ENCODE measurements around the gene PLXNB1. TPM values are rescaled to one million over a fixed set of nuclear protein-coding genes. Genes with fewer than 3 reads are reported as not detected.

The PLXNB1 gene
- total and polyA plus RNA-seq, 2 of the 13 experiments (the other 11 are each of a cell fraction or from before 2014, with no cell fraction given): 86.0 to 143 TPM

GRCh38 chr3:48446425-48447193 lies 16.7 kb upstream of the PLXNB1 start, which contains the start of gene ATRIP (continued):
- TF ChIP-seq ZBTB40 (IDR thresholded peaks at IDR 0.05) (no peak), ZBTB40 (CRISPR knock-in tag; IDR thresholded peaks at IDR 0.05) (peak; percentile 50; the same call in 1 of the 2 replicates), DRAP1 (CRISPR knock-in tag; IDR thresholded peaks at IDR 0.05) (peak; percentile 82), ZNF766 (CRISPR knock-in tag; IDR thresholded peaks at IDR 0.05; ENCODE audit: borderline replicate concordance) (peak; percentile 79; the same call in 1 of the 2 replicates), XRCC5 (optimal IDR thresholded peaks at IDR 0.05; ENCODE audit: low read length) (peak; percentile 57), BRCA1 (CRISPR knock-in tag; IDR thresholded peaks at IDR 0.05) (0 out of 2 replicates have a peak, but pooled peaks have one; percentile 64), ZNF430 (CRISPR knock-in tag; IDR thresholded peaks at IDR 0.05) (no peak; the same call in 1 of the 2 replicates), SKI (IDR thresholded peaks at IDR 0.05; ENCODE audit: partially characterized antibody) (peak; percentile 7), ZNF501 (CRISPR knock-in tag; IDR thresholded peaks at IDR 0.05) (peak; percentile 61; the same call in 1 of the 2 replicates), ZNF614 (CRISPR knock-in tag; IDR thresholded peaks at IDR 0.05; ENCODE audit: borderline replicate concordance) (no peak; the same call in 1 of the 2 replicates), NCOA2 (CRISPR knock-in tag; IDR thresholded peaks at IDR 0.05) (no peak), POLR2A (IDR thresholded peaks at IDR 0.05; ENCODE audit: insufficient read depth in 1 of 2, low read depth in 2 of 2, low read length in 2 of 2) (peak; percentile 91 to 98), CREM (IDR thresholded peaks at IDR 0.05) (peak; percentile 90), CREM (CRISPR knock-in tag; IDR thresholded peaks at IDR 0.05) (peak; percentile 87), ZSCAN31 (CRISPR knock-in tag; IDR thresholded peaks at IDR 0.05; ENCODE audit: low read depth) (peak; percentile 88), ZHX1 (CRISPR knock-in tag; IDR thresholded peaks at IDR 0.05; ENCODE audit: low read depth) (peak; percentile 78; the same call in 1 of the 2 replicates), ZNF75D (CRISPR knock-in tag; IDR thresholded peaks at IDR 0.05; ENCODE audit: borderline replicate concordance) (no peak), SPEN (CRISPR knock-in tag; IDR thresholded peaks at IDR 0.05; ENCODE audit: low read depth) (peak; percentile 88)

Data from HepG2 (cell line).